Natural killer cell (primary cell): Measurements from ENCODE around the gene MRGPRE. TPM values are rescaled to one million over a fixed set of nuclear protein-coding genes. Genes with fewer than 3 reads are reported as not detected.

Experiments
- ATAC-seq, 3 donors: fragments of 150-1000 bp in 2 of 3; fragments of 200-7000 bp in 1 of 3; cut with Tn5 transposase; 1 replicate in 1 of 3; 2 replicates in 2 of 3; pipeline ENCODE4 v1.10.0; 2021; ENCODE audit warnings: mild to moderate bottlenecking in 2 of 3, moderate library complexity in 2 of 3
- DNase-seq, 2 donors: peaks; one replicate each; pipeline versions ENCODE4 v3.0.0 to v3.0.0-alpha.2; 2013 to 2021; ENCODE audit warnings: mixed read lengths in 1 of 2
- H3K27ac ChIP-seq: one replicate; pipeline ENCODE4 v1.5.1; 2013; ENCODE audit warnings: mild to moderate bottlenecking, low read length
- H3K27me3 ChIP-seq: one replicate; pipeline ENCODE4 v1.6.1; 2013; ENCODE audit warnings: low read length; ENCODE audit not compliant: control insufficient read depth, insufficient read depth
- H3K36me3 ChIP-seq: one replicate; pipeline ENCODE4 v1.6.1; 2013; ENCODE audit warnings: low read length; ENCODE audit not compliant: control insufficient read depth, insufficient read depth
- H3K4me1 ChIP-seq: one replicate; pipeline ENCODE4 v1.6.1; 2013; ENCODE audit warnings: low read length; ENCODE audit not compliant: control insufficient read depth, insufficient read depth
- H3K4me3 ChIP-seq: one replicate; pipeline ENCODE4 v1.5.1; 2013; ENCODE audit warnings: low read length
- H3K9me3 ChIP-seq: one replicate; pipeline ENCODE4 v1.6.1; 2013; ENCODE audit warnings: low read length; ENCODE audit not compliant: control insufficient read depth, insufficient read depth
- H3K27ac Mint-ChIP-seq, 2 donors: one replicate each; pipeline ENCODE4 v1.8.0; 2022; ENCODE audit warnings: mild to moderate bottlenecking in 2 of 2, mixed read lengths in 2 of 2, moderate library complexity in 1 of 2
- H3K27me3 Mint-ChIP-seq, 2 donors: one replicate each; pipeline ENCODE4 v1.8.0; 2022; ENCODE audit warnings: low read depth in 2 of 2, mixed read lengths in 2 of 2
- H3K36me3 Mint-ChIP-seq: one replicate; pipeline ENCODE4 v1.8.0; 2022; ENCODE audit warnings: mixed read lengths
- H3K4me1 Mint-ChIP-seq, 2 donors: one replicate each; pipeline ENCODE4 v1.8.0; 2022; ENCODE audit warnings: mixed read lengths in 2 of 2
- H3K4me3 Mint-ChIP-seq: one replicate; pipeline ENCODE4 v1.8.0; 2022; ENCODE audit warnings: mild to moderate bottlenecking, moderate library complexity, mixed read lengths
- H3K9me3 Mint-ChIP-seq, 2 donors: one replicate each; pipeline ENCODE4 v1.8.0; 2022; ENCODE audit warnings: mixed read lengths in 2 of 2
- CTCF ChIP-seq: fragments of 200-600 bp; IDR thresholded peaks from one replicate; pipeline ENCODE4 v1.8.0; 2022; ENCODE audit warnings: antibody characterized with exemption
- WGBS: methylation state at CpG from one replicate; pipeline ENCODE4 v1.1.7; 2013; ENCODE audit warnings: missing lambda C conversion rate; ENCODE audit not compliant: insufficient coverage; 5-methylcytosine and 5-hydroxymethylcytosine counted together
- intact Hi-C: fragments of 100-400 bp; cut with micrococcal nuclease; formaldehyde crosslinking; loops from one replicate; pipeline ENCODE4 v1.14.2; 2022
- total RNA-seq, 4 donors: library from RNA; stranded (reverse); fragments of 120-200 nt in 1 of 4; gene quantifications; one replicate each; pipeline versions ENCODE4 v1.2.3 to v1.2.4, GENCODE V29; 2013 to 2022

The MRGPRE gene
- total RNA-seq, 3 donors from 2014 or later (not counting 1 experiment from before 2014, with no cell fraction given) = not detected

GRCh38 chr11:3225159-3225758, 7.0 kb downstream of the MRGPRE start:
- TF ChIP-seq CTCF = no peak
- no peaks in the 10 kb centered on the region for H3K36me3 Mint-ChIP-seq
- H3K27me3 Mint-ChIP-seq = peaks cover 0 to 4% of the 10 kb centered on the region in 2 donors
- Histone ChIP-seq H3K4me3 (no peak overlapping the region), H3K4me1 (peaks cover 15% of the 10 kb centered on the region), H3K9me3 (no peaks in the 10 kb centered on the region), H3K27me3 (no peaks in the 10 kb centered on the region), H3K36me3 (no peaks in the 10 kb centered on the region), H3K27ac (no peak overlapping the region)
- H3K9me3 Mint-ChIP-seq = no peaks in the 10 kb centered on the region
- no peak for DNase-seq
- H3K4me1 Mint-ChIP-seq = peaks cover 0 to 11% of the 10 kb centered on the region in 2 donors
- 91% methylated on average over 17 of the region's 17 CpGs for WGBS
- peak in 1 of 3 donors; percentile 6 for ATAC-seq
- intact Hi-C loops = no loop called here
- no peak overlapping the region for H3K27ac Mint-ChIP-seq
- H3K4me3 Mint-ChIP-seq = no peak overlapping the region

GRCh38 chr11:3224401-3225057, 7.7 kb downstream of the MRGPRE start:
- Histone ChIP-seq H3K27ac (no peak overlapping the region), H3K4me3 (no peak overlapping the region), H3K9me3 (no peaks in the 10 kb centered on the region), H3K27me3 (no peaks in the 10 kb centered on the region), H3K36me3 (no peaks in the 10 kb centered on the region), H3K4me1 (peaks cover 15% of the 10 kb centered on the region)
- WGBS = 87% methylated on average over 21 of the region's 21 CpGs
- no peak for TF ChIP-seq CTCF
- no peak overlapping the region for H3K27ac Mint-ChIP-seq
- H3K4me3 Mint-ChIP-seq = no peak overlapping the region
- H3K9me3 Mint-ChIP-seq = no peaks in the 10 kb centered on the region
- peaks cover 0 to 11% of the 10 kb centered on the region in 2 donors for H3K4me1 Mint-ChIP-seq
- peaks cover 0 to 7% of the 10 kb centered on the region in 2 donors for H3K27me3 Mint-ChIP-seq
- ATAC-seq = no peak
- no peak for DNase-seq
- intact Hi-C loops = no loop called here
- H3K36me3 Mint-ChIP-seq = no peaks in the 10 kb centered on the region

GRCh38 chr11:3223932-3224381, 8.3 kb downstream of the MRGPRE start:
- Histone ChIP-seq H3K27me3 (no peaks in the 10 kb centered on the region), H3K4me3 (no peak overlapping the region), H3K4me1 (peaks cover 15% of the 10 kb centered on the region), H3K27ac (no peak overlapping the region), H3K36me3 (no peaks in the 10 kb centered on the region), H3K9me3 (no peaks in the 10 kb centered on the region)
- Mint-ChIP-seq H3K4me1 (peaks cover 0 to 11% of the 10 kb centered on the region in 2 donors), H3K9me3 (no peaks in the 10 kb centered on the region), H3K36me3 (no peaks in the 10 kb centered on the region), H3K27ac (no peak overlapping the region), H3K27me3 (peaks cover 0 to 8% of the 10 kb centered on the region in 2 donors), H3K4me3 (no peak overlapping the region)
- DNase-seq (no peak), ATAC-seq (no peak)
- intact Hi-C loops = no loop called here
- WGBS = 89% methylated on average over 4 of the region's 4 CpGs
- TF ChIP-seq CTCF = no peak
